ENCODE data around the gene TBX15.

- TF ChIP-seq CTCF (optimal IDR thresholded peaks at IDR 0.05 in 1 of 3, IDR thresholded peaks at IDR 0.05 in 1 of 3, conservative IDR thresholded peaks at IDR 0.05 in 1 of 3; ENCODE audit: extremely low read depth in 1 of 3, insufficient read depth in 2 of 3, low read length in 3 of 3) (no peak), EZH2 (IDR thresholded peaks at IDR 0.05; ENCODE audit: low read length) (peak; percentile 53)
Measured at GRCh38 chr1:119005724-119006405, 17.7 kb upstream of the TBX15 start.
